IMR-90 (cell line): ENCODE results near the gene C3orf80.

ENCODE experiments used
- CEBPB ChIP-seq: IDR thresholded peaks from 2 replicates; pipeline ENCODE4 v1.6.1; 2012; ENCODE audit warnings: low read depth, low read length, improper control_type of control experiment
- CHD1 ChIP-seq: IDR thresholded peaks from 2 replicates; pipeline ENCODE4 v1.6.1; 2012; ENCODE audit warnings: low read depth, low read length, improper control_type of control experiment
- CTCF ChIP-seq: conservative IDR thresholded peaks from 2 replicates; pipeline ENCODE4 v1.5.1; 2012; ENCODE audit warnings: mild to moderate bottlenecking, low read depth, low read length, improper control_type of control experiment
- ELK1 ChIP-seq: fragments of 150-350 bp; IDR thresholded peaks from 2 replicates; pipeline ENCODE4 v1.6.1; 2016; ENCODE audit warnings: low read depth, mild to moderate bottlenecking, low read length, moderate library complexity, borderline replicate concordance
- FOS ChIP-seq: fragments of 150-350 bp; IDR thresholded peaks from 2 replicates; pipeline ENCODE4 v1.6.1; 2016; ENCODE audit warnings: low read depth, low read length
- MAFK ChIP-seq: IDR thresholded peaks from 2 replicates; pipeline ENCODE4 v1.6.1; 2012; ENCODE audit warnings: low read depth, low read length, improper control_type of control experiment
- MAZ ChIP-seq: IDR thresholded peaks from 2 replicates; pipeline ENCODE4 v1.6.1; 2012; ENCODE audit warnings: low read depth, mild to moderate bottlenecking, low read length, improper control_type of control experiment, moderate library complexity, borderline replicate concordance
- MXI1 ChIP-seq: IDR thresholded peaks from 2 replicates; pipeline ENCODE4 v1.6.1; 2012; ENCODE audit warnings: low read depth, mild to moderate bottlenecking, low read length, moderate library complexity, borderline replicate concordance
- POLR2A ChIP-seq: IDR thresholded peaks from 2 replicates; pipeline ENCODE4 v1.6.1; 2012; ENCODE audit warnings: mild to moderate bottlenecking, low read depth, low read length
- RAD21 ChIP-seq: IDR thresholded peaks from 2 replicates; pipeline ENCODE4 v1.6.1; 2012; ENCODE audit warnings: low read length, improper control_type of control experiment
- RCOR1 ChIP-seq: IDR thresholded peaks from 2 replicates; pipeline ENCODE4 v1.6.1; 2012; ENCODE audit warnings: mild to moderate bottlenecking, low read length, improper control_type of control experiment; ENCODE audit not compliant: insufficient replicate concordance
- RFX5 ChIP-seq: IDR thresholded peaks from 2 replicates; pipeline ENCODE4 v1.8.0; 2012; ENCODE audit warnings: low read depth, mild to moderate bottlenecking, low read length, moderate library complexity
- SMC3 ChIP-seq: fragments of 150-350 bp; IDR thresholded peaks from 2 replicates; pipeline ENCODE4 v1.6.1; 2016; ENCODE audit warnings: low read depth, mild to moderate bottlenecking, antibody characterized with exemption, low read length, moderate library complexity
- TF ChIP-seq, protein P1 (sequence below): fragments of 150-350 bp; IDR thresholded peaks from 2 replicates; pipeline ENCODE4 v1.6.1; 2017; ENCODE audit warnings: mild to moderate bottlenecking, antibody characterized with exemption, low read length, low read depth

DNA sequence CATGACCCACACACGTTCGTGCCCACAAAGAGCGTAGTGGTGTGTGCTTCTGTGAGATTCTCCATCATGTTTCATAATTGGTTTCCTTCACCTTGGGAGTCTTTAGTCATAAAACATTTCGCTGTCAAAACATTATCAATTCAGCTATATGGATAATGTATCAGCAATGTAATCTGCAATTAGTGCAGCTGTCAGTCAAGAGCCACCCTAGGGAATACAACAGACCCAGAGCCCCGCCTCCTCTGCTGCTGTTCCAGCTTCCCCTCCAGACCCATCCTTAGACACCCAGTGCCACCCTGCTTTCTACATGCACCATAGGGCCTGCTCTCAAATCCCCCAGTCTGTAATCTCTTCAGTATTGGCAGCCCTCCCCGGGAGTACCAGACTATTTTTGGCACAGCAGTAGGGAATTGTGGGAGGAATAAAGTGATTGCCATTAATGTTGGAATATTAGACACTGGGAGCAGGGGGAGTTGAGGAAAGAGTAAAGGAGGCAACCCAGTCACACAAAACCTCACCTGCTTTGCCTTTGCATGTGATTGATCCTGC, 31.5 kb upstream of the C3orf80 start:
- TF ChIP-seq CEBPB (no peak), CTCF (no peak), RAD21 (no peak), POLR2A (no peak), MXI1 (no peak), FOS (no peak), RFX5 (no peak), MAFK (no peak), CHD1 (no peak), SMC3 (no peak), RCOR1 (no peak), ELK1 (no peak), MAZ (no peak)
- TF ChIP-seq, protein P1, sequence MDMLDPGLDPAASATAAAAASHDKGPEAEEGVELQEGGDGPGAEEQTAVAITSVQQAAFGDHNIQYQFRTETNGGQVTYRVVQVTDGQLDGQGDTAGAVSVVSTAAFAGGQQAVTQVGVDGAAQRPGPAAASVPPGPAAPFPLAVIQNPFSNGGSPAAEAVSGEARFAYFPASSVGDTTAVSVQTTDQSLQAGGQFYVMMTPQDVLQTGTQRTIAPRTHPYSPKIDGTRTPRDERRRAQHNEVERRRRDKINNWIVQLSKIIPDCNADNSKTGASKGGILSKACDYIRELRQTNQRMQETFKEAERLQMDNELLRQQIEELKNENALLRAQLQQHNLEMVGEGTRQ = no peak
